T-helper 1 cell treated with Interleukin-12 subunit alpha and Interleukin-12 subunit beta and Interleukin-4 antibody, amounts not matched to agents 30 ng/mL and 1 ng/mL, for 36 hours (primary cell): ENCODE measurements around the gene KIF3A. TPM values are rescaled to one million over a fixed set of nuclear protein-coding genes. Genes with fewer than 3 reads are reported as not detected.

Source experiments
- intact Hi-C: fragments of 100-400 bp; cut with micrococcal nuclease; formaldehyde crosslinking; loops from one replicate; pipeline ENCODE4 v1.15.1; 2024
- total RNA-seq: library from RNA; stranded (reverse); gene quantifications from 2 replicates; pipeline ENCODE4 v1.2.3, GENCODE V29; 2022

The KIF3A gene
- total RNA-seq, 1 donor from 2014 or later: 41.2 TPM

GRCh38 chr5:132771503-132771998 is 34.2 kb upstream of the KIF3A start:
- intact Hi-C loops: no loop called here

- intact Hi-C loops: no loop called here
These were observed 33.3 kb upstream of the KIF3A start for GRCh38 chr5:132770476-132771159.

DNA sequence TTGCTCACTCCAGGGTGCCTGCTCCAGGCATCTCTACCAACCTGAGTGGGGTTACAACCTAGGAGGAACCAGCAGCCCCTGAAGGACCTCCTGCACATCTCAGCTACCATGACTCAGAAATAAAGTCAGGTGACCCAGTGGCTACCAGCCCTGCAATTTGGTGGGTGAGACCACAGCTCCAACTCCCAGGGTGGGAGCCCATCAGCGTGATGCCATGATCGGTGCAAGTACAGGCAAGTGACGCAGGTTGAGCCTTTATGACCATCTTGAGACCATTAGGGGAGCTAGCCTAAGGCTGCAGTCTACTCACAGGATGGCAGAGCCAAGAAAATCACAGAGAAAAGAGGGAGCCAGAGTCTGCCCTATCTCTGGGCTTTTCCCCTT is 31.1 kb upstream of the KIF3A start:
- intact Hi-C loops: no loop called here

GRCh38 chr5:132767150-132767549 is 29.8 kb upstream of the KIF3A start:
- intact Hi-C loops: no loop called here

DNA sequence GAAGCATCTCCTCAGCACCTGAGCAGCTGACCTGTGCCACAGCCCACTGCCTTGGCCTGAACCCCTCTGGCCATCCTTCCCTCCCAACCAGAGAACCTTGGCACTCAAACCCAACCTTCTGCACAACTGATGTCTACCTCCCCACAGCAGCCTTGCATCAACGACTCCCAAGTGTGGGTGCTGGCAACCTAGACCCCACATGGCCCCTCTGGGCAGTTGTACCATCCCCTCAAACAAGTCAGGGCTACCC is 29.4 kb upstream of the KIF3A start:
- intact Hi-C loops: no loop called here

GRCh38 chr5:132766020-132766805 is 28.9 kb upstream of the KIF3A start:
- intact Hi-C loops: no loop called here

GRCh38 chr5:132765311-132766019 is 28.1 kb upstream of the KIF3A start:
- intact Hi-C loops: no loop called here

- intact Hi-C loops: no loop called here
These were observed 27.4 kb upstream of the KIF3A start for GRCh38 chr5:132764671-132765238.

- intact Hi-C loops: no loop called here
These were observed 26.7 kb upstream of the KIF3A start for GRCh38 chr5:132764051-132764450.

- intact Hi-C loops: no loop called here
These were observed 26.1 kb upstream of the KIF3A start for GRCh38 chr5:132763181-132764036.

GRCh38 chr5:132762246-132763000 is 25.1 kb upstream of the KIF3A start:
- intact Hi-C loops: no loop called here

- intact Hi-C loops: no loop called here
These were observed 24.2 kb upstream of the KIF3A start for GRCh38 chr5:132761321-132762240.

GRCh38 chr5:132760601-132761317 is 23.4 kb upstream of the KIF3A start:
- intact Hi-C loops: no loop called here

GRCh38 chr5:132760049-132760420 is 22.7 kb upstream of the KIF3A start:
- intact Hi-C loops: no loop called here

- intact Hi-C loops: no loop called here
These were observed 22.0 kb upstream of the KIF3A start for GRCh38 chr5:132759114-132760048.

DNA sequence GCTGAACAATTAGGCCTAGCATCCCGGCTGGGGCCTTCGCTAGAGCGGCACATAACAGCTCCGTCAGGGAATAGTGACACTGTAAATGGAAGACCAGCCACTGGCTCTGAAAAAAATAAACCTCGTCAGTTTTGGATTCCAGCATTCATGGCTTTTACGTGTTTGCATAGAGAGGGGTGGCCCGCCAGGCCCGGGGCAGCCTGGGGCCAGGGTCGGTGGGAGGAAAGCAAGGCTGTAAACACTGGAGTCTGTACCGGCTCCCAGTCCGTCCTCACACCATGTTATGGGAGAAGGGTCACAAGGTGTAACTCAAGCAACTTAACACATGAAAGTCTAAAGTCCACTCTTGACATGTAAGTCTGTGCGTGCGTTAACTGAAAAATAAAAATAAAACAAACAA is 21.1 kb upstream of the KIF3A start:
- intact Hi-C loops: no loop called here

DNA sequence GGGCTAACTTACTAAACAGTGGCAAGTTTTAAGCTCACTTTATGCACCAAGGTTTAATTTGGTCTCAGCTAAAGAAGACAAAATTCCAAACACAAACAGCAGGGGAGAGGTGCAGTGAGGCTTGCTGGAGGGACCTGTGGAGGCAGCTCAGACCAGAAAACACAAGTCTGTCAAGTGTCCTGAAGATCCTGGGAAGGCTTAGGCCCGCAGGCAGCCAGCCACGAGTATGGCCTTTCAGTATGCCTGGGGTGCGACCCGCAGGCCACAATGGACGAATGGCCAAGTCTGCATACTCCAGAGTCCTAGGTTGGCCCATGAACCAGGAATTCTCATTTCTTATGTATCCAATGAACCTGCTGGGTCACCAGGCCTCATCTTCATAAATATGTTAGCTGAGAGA is 19.2 kb upstream of the KIF3A start:
- intact Hi-C loops: no loop called here

DNA sequence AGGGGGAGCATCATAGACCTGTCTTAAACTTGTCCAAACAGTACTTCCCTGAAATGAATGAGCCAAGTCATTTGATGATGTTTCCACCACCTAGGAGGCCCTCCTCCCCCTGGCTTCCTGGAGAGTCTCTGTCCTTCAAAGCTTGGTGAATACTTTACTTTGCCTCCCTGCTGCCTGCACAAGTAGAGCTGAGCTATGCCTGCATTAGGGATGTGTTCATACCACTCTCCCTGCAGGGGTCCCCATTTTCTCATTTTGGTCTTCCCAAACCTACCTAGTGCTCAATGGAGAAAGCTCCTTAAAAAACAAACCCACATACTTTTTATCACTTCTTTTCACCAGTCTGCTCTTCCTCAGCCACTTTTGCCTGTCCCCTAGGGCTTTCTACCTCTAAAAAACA is 17.6 kb upstream of the KIF3A start:
- intact Hi-C loops: no loop called here
